ENCODE measurements around the gene PSMG4.

The PSMG4 gene

DNA sequence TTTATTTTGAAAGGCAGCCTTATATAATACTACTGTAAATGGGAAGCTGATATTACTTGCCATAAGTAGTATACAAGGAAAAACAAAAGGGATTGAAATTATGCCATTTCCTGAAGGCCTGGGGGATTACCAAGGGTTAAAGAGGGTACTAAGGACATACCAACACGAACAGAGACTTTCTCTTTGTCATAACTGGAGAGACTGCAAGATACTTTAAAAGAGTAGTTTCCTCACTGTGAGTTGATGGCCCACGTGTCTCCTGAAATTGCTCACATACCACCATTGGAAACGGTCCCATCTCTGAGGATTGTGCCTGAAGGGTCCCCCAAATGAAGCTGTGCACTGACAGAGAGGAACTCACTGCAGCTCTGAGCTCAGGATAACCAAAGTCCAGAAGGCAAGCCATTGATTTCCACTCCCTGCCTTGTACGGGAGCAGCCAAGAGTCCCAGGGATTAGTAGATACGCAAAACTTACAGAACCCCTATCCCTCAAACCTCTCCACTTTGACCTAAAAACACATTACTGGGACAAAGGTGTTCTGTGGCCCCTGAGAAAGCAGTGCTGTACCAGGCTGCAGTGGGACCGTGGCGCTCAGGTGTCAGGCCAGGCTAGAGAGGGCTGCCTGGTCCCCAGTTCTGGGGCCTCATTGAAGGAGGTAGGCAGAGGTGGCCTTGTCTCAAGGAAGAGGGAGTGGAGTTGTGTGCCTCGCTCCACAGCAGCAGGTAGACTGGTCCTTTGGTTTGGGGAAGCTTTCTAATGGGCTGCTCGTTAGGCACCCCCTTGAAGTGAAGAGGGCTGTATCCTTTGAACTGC, 15.2 kb downstream of the PSMG4 start:
- DNase-seq (ENCODE audit: extremely low read depth in 1 of 2, low read depth in 1 of 2): no peak

DNA sequence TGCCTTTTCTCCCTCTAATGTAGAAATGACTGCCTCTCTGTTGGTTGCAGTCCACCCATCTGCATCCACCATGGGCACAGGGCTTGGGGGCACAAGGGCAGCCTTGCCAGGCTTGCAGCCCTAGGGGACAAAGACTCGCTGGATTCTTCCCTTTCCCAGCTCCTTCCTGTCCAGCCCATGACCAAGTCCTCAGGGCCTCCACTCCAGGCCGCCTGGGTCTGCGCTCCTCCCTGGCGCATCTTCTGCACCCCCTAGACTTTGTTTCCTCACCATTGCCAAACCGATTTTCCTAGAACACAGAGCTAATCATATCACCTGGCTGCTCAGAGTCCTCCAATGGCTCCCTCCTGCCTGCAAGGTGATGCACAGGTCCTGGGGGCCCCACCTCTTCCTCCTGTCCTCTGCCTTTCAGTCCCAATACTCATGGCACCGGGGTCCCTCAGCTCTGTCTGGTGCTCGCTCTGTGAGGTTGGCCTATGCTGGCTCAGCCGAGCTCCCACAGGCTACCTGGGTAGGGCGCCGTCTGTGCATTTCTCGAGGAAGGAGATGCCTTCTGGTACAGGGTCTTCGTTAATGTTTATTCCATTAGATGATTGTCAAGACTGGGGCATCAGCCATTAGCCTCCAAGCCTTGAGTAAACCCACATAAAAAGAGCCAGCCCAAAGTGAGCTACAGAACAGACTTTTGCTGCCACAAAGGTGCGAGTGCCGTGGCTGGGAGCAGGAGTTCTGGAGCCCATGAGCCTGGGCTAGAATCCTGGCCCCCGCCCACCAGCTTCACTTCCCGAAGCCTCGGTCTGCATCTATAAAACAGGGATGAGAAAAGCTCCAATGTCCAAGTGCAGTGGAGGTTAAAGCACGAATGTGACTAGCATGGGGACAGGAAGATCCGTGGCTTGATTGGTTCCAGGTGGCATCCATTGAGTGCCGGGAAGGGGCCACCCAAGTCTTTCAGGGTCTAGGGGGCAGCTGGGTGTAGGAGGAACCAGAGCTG, 17.7 kb downstream of the PSMG4 start:
- DNase-seq (ENCODE audit: extremely low read depth in 1 of 2, low read depth in 1 of 2): no peak

DNA sequence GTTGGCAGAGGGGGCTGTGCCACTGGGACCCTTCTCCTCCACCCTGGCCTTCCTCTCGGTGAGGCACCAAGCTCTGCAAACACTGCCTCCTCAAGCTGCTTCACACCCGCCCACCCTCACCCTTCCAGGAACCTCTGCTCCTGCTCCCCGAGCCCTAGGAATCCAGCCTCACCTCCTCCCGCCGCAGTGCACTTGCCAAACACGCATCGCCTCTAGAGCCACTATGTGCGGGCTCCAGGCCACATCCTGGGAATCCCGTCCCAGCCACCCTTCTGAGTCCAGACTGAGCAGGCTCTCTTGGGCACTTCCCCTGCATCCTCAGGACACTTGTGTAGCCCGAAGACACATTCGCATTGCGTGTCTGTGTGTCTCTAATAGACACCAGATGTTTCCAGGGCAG, 18.5 kb downstream of the PSMG4 start:
- DNase-seq (ENCODE audit: extremely low read depth in 1 of 2, low read depth in 1 of 2): no peak

DNA sequence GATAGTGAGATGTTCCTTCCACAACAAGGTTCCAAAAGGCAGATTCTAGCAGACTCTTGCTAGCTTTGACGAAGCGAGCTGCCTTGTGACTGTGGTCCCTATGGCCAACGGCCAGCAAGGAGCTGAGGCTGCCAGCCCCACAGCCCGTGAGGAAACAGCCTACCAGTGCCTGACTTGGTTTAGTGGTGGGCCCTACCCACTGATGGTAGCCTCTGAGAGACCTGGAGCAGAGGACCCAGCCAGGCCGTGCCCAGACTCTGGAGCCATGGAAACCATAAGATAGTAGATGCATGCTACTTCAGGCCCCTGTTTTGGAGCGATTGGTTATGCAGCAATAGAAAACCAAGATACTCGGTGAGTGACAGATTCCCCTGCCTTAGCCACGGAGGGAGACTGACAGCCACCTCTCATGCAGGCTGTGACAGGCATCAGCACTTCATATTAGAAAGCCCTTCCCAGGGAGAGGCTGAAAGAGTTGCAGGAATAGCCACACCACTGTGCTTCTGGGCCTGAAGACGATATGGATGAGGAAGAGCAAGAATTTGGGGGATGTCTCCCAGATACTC, 19.2 kb downstream of the PSMG4 start:
- DNase-seq (ENCODE audit: extremely low read depth in 1 of 2, low read depth in 1 of 2): no peak

DNA sequence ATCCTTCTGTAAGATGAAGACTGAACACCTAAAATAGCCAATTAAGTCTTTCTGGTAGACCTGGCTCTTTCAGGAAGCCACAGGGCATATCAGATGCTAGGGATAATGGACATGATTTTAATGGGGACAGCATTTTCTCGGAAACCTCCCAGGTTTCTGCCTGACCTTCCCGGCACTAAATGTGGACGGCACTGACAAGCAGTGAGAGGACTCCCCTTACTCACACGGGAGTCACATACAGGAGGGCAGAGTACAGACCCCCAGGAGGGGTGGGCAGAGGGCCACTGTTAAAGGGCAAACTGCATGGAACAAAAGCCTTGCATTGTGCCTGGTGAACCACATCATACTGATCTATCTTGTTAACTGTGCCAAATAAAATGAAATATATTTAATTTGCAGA, 19.9 kb downstream of the PSMG4 start:
- DNase-seq (ENCODE audit: extremely low read depth in 1 of 2, low read depth in 1 of 2): no peak

DNA sequence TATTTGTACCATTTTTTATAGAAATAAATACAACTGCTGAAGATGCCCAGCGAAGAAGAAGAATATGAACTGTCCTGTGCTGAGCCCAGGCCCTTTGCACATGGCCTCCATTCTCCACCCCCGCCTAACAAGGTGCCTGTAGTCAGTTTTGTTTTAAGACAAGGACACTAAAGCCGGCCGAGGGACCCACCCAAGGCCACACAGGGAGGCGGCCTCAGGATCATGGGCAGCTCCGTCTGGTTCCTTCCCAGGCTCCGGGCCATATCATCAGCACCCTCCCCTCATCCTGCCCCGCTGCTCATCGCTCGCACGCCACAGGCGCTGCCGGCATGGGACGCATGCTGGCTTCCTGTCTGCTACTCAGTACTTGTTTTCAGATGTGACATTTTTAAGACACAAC, 21.3 kb downstream of the PSMG4 start:
- no peak for DNase-seq (ENCODE audit: extremely low read depth in 1 of 2, low read depth in 1 of 2)

DNA sequence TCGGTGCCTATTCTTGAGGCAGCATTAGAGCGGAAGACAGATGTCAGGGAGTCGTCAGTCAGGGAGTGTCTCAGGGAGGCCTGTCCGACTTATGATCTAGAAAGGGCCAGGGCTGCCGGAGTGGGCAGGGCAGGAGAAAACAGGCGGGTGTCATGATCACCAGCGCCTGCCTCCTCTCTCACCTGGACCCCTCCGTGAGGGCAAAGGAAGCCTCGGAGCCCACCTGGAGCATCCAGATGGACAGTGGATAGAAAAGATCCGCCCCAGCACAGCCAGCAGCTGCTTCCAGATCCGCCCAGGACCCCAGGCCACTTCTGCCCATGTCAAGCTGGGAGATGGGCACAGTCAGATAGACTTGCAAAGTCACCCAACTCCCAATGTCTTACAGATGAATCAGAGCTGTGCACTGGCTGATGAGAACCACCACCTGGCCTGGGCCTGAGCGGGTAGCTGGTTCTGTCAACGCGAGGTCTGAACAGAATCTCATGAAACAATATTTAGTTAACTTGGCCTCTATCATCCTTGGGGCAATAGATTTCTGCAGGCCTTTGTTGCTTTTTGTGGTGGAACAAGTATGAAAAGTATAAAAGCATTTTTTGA, 22.2 kb downstream of the PSMG4 start:
- DNase-seq (ENCODE audit: extremely low read depth in 1 of 2, low read depth in 1 of 2): no peak

DNA sequence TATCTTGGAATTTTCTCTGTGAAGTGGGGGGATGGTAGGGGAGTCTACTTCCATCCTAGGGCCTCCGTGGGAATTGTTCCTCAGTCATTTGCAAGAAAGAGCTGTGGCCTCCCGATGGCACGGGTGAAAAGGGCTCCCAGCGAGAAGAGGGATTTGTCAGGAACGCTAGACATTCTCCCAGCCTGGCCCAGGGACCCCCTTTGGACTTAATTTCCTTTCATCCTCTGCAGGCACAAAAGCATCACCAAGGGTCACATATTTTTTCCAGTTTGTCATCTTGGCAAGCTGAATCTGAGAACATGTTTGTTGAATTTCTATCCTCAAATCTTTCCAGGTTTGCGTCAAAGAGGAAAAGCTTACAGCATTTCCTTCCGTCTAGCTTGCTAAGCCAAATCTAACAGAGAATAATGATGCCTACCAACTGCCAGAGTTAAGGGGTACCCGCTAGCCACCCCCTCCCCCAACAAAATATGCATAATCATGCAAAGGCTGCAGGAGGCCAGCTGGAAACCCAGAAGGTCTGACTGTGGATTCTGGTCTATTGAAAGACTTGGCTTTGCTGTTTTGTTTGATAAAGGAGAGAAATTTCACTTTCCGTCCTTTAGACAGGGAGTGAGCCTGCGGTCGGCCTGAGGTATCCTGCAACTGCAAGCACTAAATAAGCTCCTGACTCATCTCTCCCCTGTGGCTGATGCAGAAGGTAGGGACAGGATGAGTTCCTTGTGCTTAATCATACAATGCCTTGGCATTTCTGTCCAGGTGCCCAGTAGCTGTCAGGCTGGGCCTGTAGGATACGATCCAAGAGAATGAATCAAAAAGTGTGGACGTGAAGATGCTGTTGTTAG, 23.1 kb downstream of the PSMG4 start:
- DNase-seq (ENCODE audit: extremely low read depth in 1 of 2, low read depth in 1 of 2): no peak

DNA sequence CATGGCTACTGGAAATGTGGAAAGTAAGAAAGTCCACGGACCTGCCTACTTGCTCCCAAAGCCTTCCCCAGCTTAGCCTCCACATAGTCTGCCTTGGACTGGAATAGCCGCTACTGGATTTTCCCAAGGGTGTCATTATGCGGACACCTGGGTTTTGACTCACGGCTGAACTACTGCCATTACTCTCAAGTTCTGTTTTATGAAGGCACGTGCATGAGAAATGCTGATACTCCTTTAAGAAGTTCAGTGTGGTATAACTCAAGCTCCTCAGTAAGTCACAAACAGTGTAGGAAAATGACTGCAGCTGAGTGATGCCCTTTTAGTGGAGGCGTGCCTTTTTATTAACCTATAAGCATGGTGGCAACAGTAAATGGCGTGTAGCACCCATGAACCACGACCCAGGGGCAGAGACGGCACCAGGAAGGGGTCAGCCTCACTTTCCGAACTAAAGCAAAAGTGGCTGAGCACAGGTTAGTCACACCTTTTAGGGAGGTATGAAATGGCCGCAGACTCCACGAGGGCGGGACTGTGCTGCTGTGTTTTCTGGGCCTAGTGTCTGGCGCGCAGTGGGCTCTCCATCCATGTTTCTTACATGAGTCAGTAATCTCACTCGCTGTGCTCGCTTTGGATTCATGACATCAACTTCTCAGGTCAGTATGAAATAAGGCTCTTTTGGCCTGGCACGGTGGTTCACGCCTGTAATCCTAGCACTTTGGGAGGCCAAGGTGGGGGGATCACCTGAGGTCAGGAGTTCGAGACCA, 23.9 kb downstream of the PSMG4 start:
- DNase-seq (ENCODE audit: extremely low read depth in 1 of 2, low read depth in 1 of 2): no peak

DNA sequence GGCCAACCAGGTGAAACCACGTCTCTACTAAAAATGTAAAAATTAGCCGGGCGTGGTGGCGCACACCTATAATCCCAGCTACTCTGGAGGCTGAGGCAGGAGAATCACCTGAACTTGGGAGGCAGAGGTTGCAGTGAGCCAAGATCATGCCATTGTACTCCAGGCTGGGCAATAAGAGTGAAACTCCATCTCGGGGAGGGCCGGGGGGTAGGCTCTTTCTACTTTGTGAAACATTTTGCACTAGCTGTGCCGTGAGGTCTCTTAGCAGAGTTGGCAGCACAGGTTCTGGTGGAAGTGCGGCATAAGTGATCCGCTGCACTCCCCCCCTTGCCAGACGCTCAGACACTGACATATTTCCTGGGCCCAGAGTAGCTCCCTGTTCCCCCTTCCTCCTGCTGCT, 24.5 kb downstream of the PSMG4 start:
- DNase-seq (ENCODE audit: extremely low read depth in 1 of 2, low read depth in 1 of 2): no peak

DNA sequence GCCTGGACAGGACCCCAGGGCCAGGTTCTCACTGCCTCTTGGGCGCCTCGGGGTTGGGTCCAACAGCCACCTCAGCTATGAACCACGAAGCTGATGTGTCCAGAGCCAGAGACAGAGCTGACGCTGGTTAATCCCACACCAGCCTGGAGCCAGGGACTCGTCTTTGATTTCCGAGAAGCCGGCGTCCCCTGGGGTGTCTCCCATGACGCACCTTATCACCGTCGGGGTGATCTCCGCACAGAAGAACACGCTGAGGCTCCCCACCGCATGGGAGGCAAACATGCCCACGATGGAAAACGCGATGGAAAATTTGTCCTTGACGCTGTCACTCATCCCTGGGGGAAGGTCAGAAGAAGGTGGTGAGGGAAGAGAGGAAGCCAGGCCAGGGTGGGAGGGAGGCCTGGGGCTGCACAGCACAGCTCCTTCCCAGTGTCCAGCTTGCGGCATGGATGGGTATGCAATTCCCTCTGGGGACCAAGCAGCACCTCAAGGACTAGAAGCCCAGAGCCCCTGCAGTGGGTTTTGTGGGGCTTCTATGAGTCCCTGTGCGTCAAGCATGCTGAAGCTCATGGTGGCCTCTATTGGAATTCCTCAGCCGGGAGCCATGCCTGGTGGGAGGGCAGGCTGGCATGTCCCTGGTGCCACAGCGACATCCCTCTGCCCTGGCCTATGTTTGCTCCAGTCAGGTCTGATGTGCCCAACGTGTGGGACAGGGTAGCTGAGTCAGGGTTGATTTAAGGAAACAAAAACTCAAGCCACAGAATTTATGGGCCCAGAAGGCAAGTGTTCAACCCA, 25.1 kb downstream of the PSMG4 start:
- DNase-seq (ENCODE audit: extremely low read depth in 1 of 2, low read depth in 1 of 2): no peak

DNA sequence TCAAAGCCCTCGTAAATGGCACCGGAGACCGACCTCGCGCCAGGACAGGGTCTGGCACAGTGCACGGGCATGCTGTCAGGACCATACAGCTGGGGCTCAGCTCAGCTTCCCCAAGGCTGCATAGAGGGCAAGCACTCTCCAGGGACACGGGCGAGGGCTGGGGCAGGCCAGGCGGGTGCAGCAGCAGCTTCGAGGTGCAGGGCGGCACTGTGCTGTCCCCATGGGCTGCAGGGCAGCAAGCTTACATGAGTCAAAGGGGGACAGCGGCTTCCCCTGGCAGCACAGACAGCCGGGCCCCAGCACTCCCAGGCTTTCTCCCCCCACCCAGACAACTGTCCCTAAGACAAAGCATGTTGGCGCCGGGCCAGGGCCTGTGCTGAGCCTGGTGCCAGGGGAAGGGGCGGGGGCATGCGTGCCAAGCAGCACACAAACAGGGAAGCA, 25.7 kb downstream of the PSMG4 start:
- no peak for DNase-seq (ENCODE audit: extremely low read depth in 1 of 2, low read depth in 1 of 2)

DNA sequence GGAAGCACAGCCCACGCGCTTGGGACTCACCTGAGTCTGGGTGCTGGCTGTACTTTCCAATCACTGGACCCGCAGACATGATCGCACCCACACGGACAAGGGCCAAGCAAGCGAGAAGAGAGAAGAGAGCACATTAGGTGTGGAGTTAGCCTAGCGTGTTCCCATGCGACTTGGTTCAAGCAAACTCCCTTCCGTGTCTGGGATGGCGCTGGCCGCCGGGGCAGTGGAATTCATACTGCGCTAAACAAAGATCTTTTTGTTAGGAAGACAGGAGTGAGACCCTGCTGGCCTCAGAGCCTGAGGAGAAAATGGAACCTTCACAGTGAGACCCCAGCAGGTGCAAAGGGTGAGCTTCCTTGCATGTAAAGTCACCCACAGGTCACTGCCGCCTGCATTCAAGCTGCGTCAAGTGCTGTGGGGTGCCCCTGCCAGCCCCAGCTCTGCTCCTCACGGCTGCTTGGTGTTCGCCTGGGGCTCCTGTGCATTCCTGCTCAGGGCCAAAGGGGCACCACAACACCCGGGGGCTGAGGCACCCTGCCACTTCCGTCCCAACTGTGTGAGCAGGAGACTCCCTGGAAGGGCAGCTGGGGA, 26.4 kb downstream of the PSMG4 start:
- DNase-seq (ENCODE audit: extremely low read depth in 1 of 2, low read depth in 1 of 2): no peak

DNA sequence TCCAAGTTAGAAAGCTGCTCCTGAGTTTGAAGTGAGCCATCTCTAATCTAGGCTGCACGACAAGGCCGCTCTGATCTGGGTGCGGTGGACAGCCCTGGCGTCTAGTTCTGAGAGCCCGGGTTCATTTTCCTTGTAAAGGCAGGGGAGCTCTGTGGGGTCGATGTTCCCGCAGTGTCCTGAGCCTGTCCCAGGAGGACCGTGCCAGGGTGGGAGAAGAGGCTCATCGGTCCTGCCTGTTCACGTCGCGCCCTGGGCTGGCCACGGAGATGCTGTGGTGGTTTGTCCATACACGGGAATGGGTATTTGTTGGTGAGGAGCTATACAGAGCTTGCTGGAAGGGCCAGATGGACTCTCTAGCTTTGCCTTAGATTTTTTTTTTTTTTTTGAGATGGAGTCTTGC, 27.0 kb downstream of the PSMG4 start:
- DNase-seq (ENCODE audit: extremely low read depth in 1 of 2, low read depth in 1 of 2): no peak

DNA sequence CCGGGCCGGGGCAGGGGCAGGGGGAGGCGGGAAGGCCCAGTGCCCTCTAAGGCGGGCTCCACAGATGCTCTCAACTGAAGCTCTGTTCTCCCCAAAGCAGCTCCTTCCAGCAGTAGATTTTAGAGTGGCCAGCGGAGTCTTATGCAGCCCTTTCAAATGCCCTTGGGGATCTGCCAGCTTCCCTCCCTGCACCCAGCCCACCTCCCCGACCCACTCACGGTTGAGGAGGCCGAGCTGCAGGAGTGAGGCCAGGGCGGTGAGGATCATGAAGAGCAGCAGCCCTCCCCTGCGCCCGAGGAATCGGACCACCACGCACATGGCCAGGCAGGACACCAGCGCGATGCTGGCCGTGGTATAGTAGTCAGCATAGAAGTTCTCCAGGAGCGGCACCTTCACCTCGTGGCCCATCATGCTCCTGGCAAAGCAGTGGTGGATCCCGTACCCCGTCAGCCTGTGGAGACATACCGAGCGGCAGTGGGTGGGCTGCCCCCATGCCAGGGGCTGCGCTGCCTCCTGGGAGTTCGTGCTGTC, 28.0 kb downstream of the PSMG4 start:
- no peak for DNase-seq (ENCODE audit: extremely low read depth in 1 of 2, low read depth in 1 of 2)

DNA sequence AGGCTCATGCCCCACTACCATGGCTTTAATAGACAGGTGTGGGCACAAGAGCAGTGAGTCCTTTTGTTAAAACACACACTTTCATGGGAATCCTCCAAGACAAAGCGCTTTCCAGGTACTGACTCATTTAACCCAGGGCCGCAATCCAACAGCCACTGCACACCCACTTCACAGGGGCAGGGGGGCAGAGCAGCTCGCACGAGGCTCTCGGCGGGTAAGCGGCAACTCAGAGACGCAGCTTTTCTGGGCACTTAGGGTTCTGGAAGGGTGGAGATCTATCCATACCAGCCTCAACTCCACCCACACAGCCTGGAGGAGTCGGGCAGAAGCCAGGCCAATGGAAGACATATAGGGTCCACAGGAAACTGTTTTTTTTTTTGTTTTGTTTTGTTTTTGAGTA, 28.6 kb downstream of the PSMG4 start:
- DNase-seq (ENCODE audit: extremely low read depth in 1 of 2, low read depth in 1 of 2): no peak

DNA sequence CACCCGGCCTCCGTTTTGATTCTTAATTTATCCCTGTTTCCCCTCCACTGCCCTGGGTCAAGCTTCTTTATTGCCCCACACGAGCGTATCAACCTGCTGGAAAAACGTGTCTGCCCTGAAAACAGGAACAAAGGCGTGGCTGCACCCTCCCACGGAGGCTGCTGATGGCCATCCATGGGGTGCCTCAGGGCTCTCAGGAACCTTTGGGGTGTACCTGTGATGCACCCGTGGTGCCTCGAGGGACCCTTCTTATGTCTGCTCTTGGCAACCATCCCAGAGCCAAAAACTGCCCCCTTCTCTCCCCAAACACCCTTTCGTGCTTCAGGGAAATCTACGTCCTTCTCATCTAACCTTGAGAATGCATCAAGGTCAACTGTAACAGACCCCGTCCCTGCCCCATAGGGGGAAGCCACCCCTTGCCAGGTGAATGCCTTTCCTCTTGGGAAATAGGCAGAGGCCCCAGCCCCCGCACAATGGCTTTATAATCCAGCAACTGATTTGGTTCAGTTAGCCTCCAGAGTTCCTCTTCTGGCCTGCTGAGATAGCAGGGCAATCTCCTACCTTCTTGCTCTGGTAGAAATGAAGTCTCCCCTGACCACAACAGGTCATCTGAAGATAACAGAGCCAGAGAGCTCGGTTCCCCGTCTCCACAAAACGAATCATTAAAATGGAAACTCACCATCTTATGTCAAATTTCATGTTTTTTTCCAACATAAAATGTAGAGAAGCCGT, 29.4 kb downstream of the PSMG4 start:
- DNase-seq (ENCODE audit: extremely low read depth in 1 of 2, low read depth in 1 of 2): no peak
